Endothelial cell of umbilical vein (primary cell): ENCODE results near the gene SCO2. TPM values are rescaled to one million over a fixed set of nuclear protein-coding genes. Genes with fewer than 3 reads are reported as not detected.

Source experiments
- BruUV-seq: library from RNA; stranded (reverse); fragments of 400-500 nt; replicated peaks from 2 replicates; lab custom pipeline; 2021; lab: Mats Ljungman, UMichigan
- CTCF ChIA-PET: fragments of 300-600, 350-600 bp; sonication (Branson Sonifier 250); formaldehyde crosslinking; loops from one replicate; lab custom pipeline; 2021; ENCODE audit warnings: antibody characterized with exemption, inconsistent platforms; lab: Charles Lee
- POLR2A ChIA-PET: fragments of 300-600, 350-600 bp; sonication (Branson Sonifier 250); formaldehyde crosslinking; loops from one replicate; lab custom pipeline; 2021; ENCODE audit warnings: antibody characterized with exemption, inconsistent platforms; lab: Charles Lee
- DNase-seq: peaks from one replicate; pipeline ENCODE4 v3.0.0-alpha.2; 2011; ENCODE audit warnings: low read depth, low spot score
- FAIRE-seq: peaks from 2 replicates; lab custom pipeline; 2011; peaks lifted over from hg19 to GRCh38; lab: Jason Lieb, UNC
- H2AFZ ChIP-seq: 2 replicates; pipeline ENCODE4 v1.6.0; 2012; ENCODE audit warnings: low read depth, low read length, control low read depth, inconsistent platforms
- H3K27ac ChIP-seq: 2 replicates; pipeline ENCODE4 v1.5.1; 2011; ENCODE audit warnings: low read depth, mild to moderate bottlenecking, control low read depth, low read length, moderate library complexity; ENCODE audit not compliant: insufficient read depth
- H3K27me3 ChIP-seq, 2 experiments: 2 replicates each; pipeline versions ENCODE4 v1.6.0 to v1.6.1; 2011; ENCODE audit warnings: low read length in 2 of 2, mixed read lengths in 1 of 2; ENCODE audit not compliant: control insufficient read depth in 2 of 2, insufficient read depth in 2 of 2
- H3K36me3 ChIP-seq, 2 experiments: 2 replicates in 1 of 2; 3 replicates in 1 of 2; pipeline ENCODE4 v1.5.1; 2011; ENCODE audit warnings: low read length in 2 of 2, mild to moderate bottlenecking in 1 of 2, moderate library complexity in 1 of 2; ENCODE audit not compliant: control insufficient read depth in 2 of 2, insufficient read depth in 2 of 2; ENCODE audit errors: extremely low read depth in 1 of 2
- H3K4me1 ChIP-seq: 3 replicates; pipeline ENCODE4 v1.5.1; 2011; ENCODE audit warnings: mild to moderate bottlenecking, low read length; ENCODE audit not compliant: control insufficient read depth, insufficient read depth; ENCODE audit errors: extremely low read depth
- H3K4me2 ChIP-seq: 2 replicates; pipeline ENCODE4 v1.6.1; 2011; ENCODE audit warnings: low read length, control low read depth, mixed read lengths; ENCODE audit not compliant: insufficient read depth
- H3K4me3 ChIP-seq, 3 experiments: fragments of 200-600 bp in 1 of 3; sonication (generic), shearing (Covaris generic) in 1 of 3; replicated peaks in 1 of 3; 2 replicates each; pipeline ENCODE4 v1.5.1; 2011 to 2016; ENCODE audit warnings: control low read depth in 3 of 3, low read length in 3 of 3, mild to moderate bottlenecking in 2 of 3, inconsistent platforms in 1 of 3, low read depth in 1 of 3, moderate library complexity in 1 of 3; ENCODE audit not compliant: insufficient read depth in 1 of 3
- H3K79me2 ChIP-seq: 2 replicates; pipeline ENCODE4 v1.6.0; 2012; ENCODE audit warnings: low read length, inconsistent platforms; ENCODE audit not compliant: control insufficient read depth, insufficient read depth
- H3K9ac ChIP-seq: replicated peaks from 2 replicates; pipeline ENCODE3; 2011; ENCODE audit warnings: low read length, control low read depth; ENCODE audit not compliant: insufficient read depth; ENCODE audit errors: extremely low read depth
- H3K9me1 ChIP-seq: replicated peaks from 3 replicates; pipeline ENCODE4 v1.6.0; 2011; ENCODE audit warnings: mild to moderate bottlenecking, low read length; ENCODE audit not compliant: control insufficient read depth, insufficient read depth; ENCODE audit errors: extremely low read depth
- H3K9me3 ChIP-seq: replicated peaks from 2 replicates; pipeline ENCODE4 v1.5.1; 2012; ENCODE audit warnings: low read length, inconsistent platforms; ENCODE audit not compliant: control insufficient read depth, insufficient read depth
- H4K20me1 ChIP-seq: replicated peaks from 2 replicates; pipeline ENCODE3; 2011; ENCODE audit warnings: mild to moderate bottlenecking, low read length; ENCODE audit not compliant: control insufficient read depth, insufficient read depth; ENCODE audit errors: extremely low read depth
- CTCF ChIP-seq, 2 donors: IDR thresholded peaks; 1 replicate in 1 of 2; 2 replicates in 1 of 2; pipeline ENCODE4 v1.5.1; 2011; ENCODE audit warnings: low read length in 2 of 2, mild to moderate bottlenecking in 2 of 2, moderate library complexity in 2 of 2, control low read depth in 1 of 2, inconsistent platforms in 1 of 2, low read depth in 1 of 2; ENCODE audit not compliant: insufficient read depth in 1 of 2; ENCODE audit errors: extremely low read depth in 1 of 2
- EZH2 ChIP-seq: IDR thresholded peaks from 2 replicates; pipeline ENCODE4 v1.6.1; 2012; ENCODE audit warnings: borderline replicate concordance, low read depth, mild to moderate bottlenecking, moderate library complexity, low read length, inconsistent platforms; ENCODE audit not compliant: severe bottlenecking
- FOS ChIP-seq: IDR thresholded peaks from 2 replicates; pipeline ENCODE4 v1.6.1; 2011; ENCODE audit warnings: mild to moderate bottlenecking, low read length, moderate library complexity, borderline replicate concordance; ENCODE audit not compliant: insufficient read depth
- GATA2 ChIP-seq: IDR thresholded peaks from 2 replicates; pipeline ENCODE4 v1.7.0; 2011; ENCODE audit warnings: low read depth, mild to moderate bottlenecking, moderate library complexity, mixed read lengths, low read length; ENCODE audit not compliant: insufficient read length, insufficient read depth
- JUN ChIP-seq: IDR thresholded peaks from 2 replicates; pipeline ENCODE4 v1.6.1; 2011; ENCODE audit warnings: borderline replicate concordance, low read depth; ENCODE audit not compliant: insufficient read length, insufficient read depth
- MAX ChIP-seq: IDR thresholded peaks from 2 replicates; pipeline ENCODE4 v1.6.1; 2011; ENCODE audit not compliant: insufficient read depth, insufficient read length
- MYC ChIP-seq: IDR thresholded peaks from one replicate; pipeline ENCODE4 v1.6.1; 2011; ENCODE audit warnings: mild to moderate bottlenecking, low read depth, low read length
- POLR2A ChIP-seq: IDR thresholded peaks from 2 replicates; pipeline ENCODE4 v1.6.1; 2012; ENCODE audit warnings: low read depth, mild to moderate bottlenecking, control low read depth, low read length
- POLR2AphosphoS5 ChIP-seq: IDR thresholded peaks from 2 replicates; pipeline ENCODE4 v1.6.1; 2012; ENCODE audit warnings: low read depth, mild to moderate bottlenecking, control low read depth, low read length, moderate library complexity; ENCODE audit not compliant: insufficient read depth
- dilution Hi-C: fragments of 300-500 bp; cut with MboI; formaldehyde crosslinking; loops from one replicate; pipeline ENCODE4 v1.15.0; 2019; ENCODE audit warnings: low sequenced_read_pairs; ENCODE audit not compliant: extremely low pct_ligation_motif_present
- intact Hi-C: fragments of 100-400 bp; cut with micrococcal nuclease; formaldehyde crosslinking; loops from one replicate; pipeline ENCODE4 v1.10.0; 2022
- polyA plus RNA-seq, 4 experiments: library from polyadenylated mRNA; depleted of rRNA in 3 of 4; stranded (reverse) in 3 of 4; unstranded in 1 of 4; fragments of >200 nt; gene quantifications; 2 replicates each; pipeline versions ENCODE4 v1.2.1 to v1.2.3, GENCODE V29; 2011 to 2012; ENCODE audit warnings: missing spikeins in 1 of 4
- total RNA-seq: library from RNA; stranded (reverse); gene quantifications from 2 replicates; pipeline ENCODE4 v1.2.3, GENCODE V29; 2021

SCO2 gene
- total and polyA plus RNA-seq, 2 donors (not counting 3 experiments of a cell fraction or from before 2014, with no cell fraction given), result 3.5 to 3.7 TPM

GRCh38 chr22:50519151-50519550 lies 6.2 kb downstream of the SCO2 start:
- Histone ChIP-seq H3K9me1 (no peaks in the 10 kb centered on the region), H3K27me3 (no peaks in the 10 kb centered on the region), H3K27ac (no peak overlapping the region), H4K20me1 (no peaks in the 10 kb centered on the region), H2AFZ (no peak overlapping the region), H3K4me3 (no peak overlapping the region), H3K9me3 (no peaks in the 10 kb centered on the region), H3K4me2 (no peak overlapping the region), H3K4me1 (peaks cover 4% of the 10 kb centered on the region), H3K36me3 (peaks cover 0 to 27% of the 10 kb centered on the region in 2 experiments), H3K79me2 (peaks cover 12% of the 10 kb centered on the region), H3K9ac (no peak overlapping the region)
- ChIA-PET CTCF (no interaction called here), POLR2A (no interaction called here)
- dilution Hi-C loops, result no loop called here
- no TSS peak for BruUV-seq
- intact Hi-C loops, result no loop called here
- no peak for DNase-seq
- FAIRE-seq, result no peak
- TF ChIP-seq POLR2A, result no peak
- TF ChIP-seq CTCF (IDR thresholded peaks at IDR 0.05; ENCODE audit: extremely low read depth in 1 of 2, insufficient read depth in 1 of 2, low read depth in 1 of 2, low read length in 2 of 2), result no peak
- TF ChIP-seq POLR2AphosphoS5, result no peak
- no peak for TF ChIP-seq MAX
- no peak for TF ChIP-seq MYC
- TF ChIP-seq JUN, result no peak
- TF ChIP-seq GATA2, result no peak
- no peak for TF ChIP-seq EZH2
- TF ChIP-seq FOS, result no peak
